Measurements from ENCODE around the gene PPDPF.

The PPDPF gene

DNA sequence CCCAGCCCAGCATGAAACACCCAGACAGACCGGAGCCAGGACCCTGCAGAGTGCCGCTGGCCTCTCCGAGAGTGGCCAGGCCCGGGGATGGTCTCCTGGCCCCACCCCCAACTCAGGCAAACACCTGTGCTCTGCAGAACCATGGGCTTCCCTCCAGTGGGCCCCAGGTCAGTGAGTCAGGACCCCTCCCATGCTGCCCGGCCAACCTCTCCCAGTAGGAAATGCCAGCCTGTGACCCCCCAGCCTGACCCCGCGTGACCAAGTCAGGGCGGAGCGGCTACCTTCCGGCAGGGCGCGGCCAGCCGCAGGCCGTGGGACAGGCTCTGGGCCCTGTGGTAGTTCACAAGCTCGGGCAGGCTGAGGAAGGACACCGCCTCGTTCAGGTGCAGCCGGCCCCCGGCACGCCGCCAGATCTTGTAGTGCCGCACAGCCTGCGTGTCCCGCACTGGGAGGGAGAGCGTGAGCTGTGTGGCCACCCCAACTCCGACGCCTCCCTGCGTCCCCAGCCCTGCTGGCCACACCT is 13.4 kb downstream of the PPDPF start:
- Histone ChIP-seq H3K4me3 (ENCODE audit: low read depth, low read length) (no peak overlapping the region), H3K36me3 (no peaks in the 10 kb centered on the region), H3K27me3 (no peaks in the 10 kb centered on the region), H3K9me3 (no peaks in the 10 kb centered on the region), H3K4me1 (peaks cover 4% of the 10 kb centered on the region)
- no peak for DNase-seq
- TF ChIP-seq, protein P1, sequence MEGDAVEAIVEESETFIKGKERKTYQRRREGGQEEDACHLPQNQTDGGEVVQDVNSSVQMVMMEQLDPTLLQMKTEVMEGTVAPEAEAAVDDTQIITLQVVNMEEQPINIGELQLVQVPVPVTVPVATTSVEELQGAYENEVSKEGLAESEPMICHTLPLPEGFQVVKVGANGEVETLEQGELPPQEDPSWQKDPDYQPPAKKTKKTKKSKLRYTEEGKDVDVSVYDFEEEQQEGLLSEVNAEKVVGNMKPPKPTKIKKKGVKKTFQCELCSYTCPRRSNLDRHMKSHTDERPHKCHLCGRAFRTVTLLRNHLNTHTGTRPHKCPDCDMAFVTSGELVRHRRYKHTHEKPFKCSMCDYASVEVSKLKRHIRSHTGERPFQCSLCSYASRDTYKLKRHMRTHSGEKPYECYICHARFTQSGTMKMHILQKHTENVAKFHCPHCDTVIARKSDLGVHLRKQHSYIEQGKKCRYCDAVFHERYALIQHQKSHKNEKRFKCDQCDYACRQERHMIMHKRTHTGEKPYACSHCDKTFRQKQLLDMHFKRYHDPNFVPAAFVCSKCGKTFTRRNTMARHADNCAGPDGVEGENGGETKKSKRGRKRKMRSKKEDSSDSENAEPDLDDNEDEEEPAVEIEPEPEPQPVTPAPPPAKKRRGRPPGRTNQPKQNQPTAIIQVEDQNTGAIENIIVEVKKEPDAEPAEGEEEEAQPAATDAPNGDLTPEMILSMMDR (IDR thresholded peaks at IDR 0.05; ENCODE audit: low read depth, low read length), result no peak

- H3K4me3 ChIP-seq (ENCODE audit: low read depth, low read length), result no peak overlapping the region
- no peaks in the 10 kb centered on the region for H3K9me3 ChIP-seq
- H3K36me3 ChIP-seq, result no peaks in the 10 kb centered on the region
- H3K27me3 ChIP-seq, result no peaks in the 10 kb centered on the region
- H3K4me1 ChIP-seq, result peaks cover 4% of the 10 kb centered on the region
- peak; percentile 22 for DNase-seq
- TF ChIP-seq, protein P1 (IDR thresholded peaks at IDR 0.05; ENCODE audit: low read depth, low read length), result no peak
Observed at GRCh38 chr20:63534427-63534830, 13.9 kb downstream of the PPDPF start.

DNA sequence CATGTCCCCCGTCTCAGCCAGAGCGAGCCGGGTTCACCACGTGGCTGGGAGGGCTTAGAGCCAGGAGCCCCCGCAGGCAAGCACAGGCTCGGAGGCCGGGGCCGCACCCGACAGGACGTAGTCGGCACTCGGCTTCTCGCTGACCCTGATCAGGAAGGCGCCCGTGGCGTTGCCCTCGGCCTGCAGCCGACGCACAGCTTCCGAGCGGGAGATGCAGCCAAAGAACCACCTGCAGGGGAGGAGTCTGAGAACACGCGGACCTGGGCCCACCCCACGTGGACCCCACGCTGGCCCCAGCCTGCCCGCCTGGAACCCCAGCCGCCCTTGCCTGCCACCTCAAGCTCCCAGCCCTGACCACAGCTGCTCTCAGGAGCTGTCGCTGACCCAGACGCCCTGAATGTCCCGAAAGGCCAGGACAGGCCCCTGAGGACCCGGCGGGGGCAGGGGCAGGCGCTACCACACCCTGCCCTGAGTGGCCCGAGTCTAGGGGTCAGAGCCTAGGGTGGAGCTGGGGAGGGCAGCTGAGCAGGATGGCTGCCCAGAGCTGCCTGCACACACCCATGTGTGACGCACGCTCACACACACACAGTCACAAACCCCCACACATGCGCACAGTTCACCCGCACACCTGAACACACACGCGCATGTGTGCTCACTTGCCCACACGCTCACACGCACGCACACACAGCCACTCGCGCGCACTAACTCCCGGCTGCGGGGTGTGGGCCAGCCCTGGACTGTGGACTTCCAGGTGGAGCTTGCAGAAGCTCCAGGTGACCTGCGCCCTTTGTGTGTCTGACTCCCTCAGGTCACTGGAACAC is 14.5 kb downstream of the PPDPF start:
- Histone ChIP-seq H3K9me3 (no peaks in the 10 kb centered on the region), H3K36me3 (no peaks in the 10 kb centered on the region), H3K4me3 (ENCODE audit: low read depth, low read length) (no peak overlapping the region), H3K27me3 (no peaks in the 10 kb centered on the region), H3K4me1 (peaks cover 6% of the 10 kb centered on the region)
- TF ChIP-seq, protein P1 (IDR thresholded peaks at IDR 0.05; ENCODE audit: low read depth, low read length), result no peak
- DNase-seq, result peak; percentile 21

DNA sequence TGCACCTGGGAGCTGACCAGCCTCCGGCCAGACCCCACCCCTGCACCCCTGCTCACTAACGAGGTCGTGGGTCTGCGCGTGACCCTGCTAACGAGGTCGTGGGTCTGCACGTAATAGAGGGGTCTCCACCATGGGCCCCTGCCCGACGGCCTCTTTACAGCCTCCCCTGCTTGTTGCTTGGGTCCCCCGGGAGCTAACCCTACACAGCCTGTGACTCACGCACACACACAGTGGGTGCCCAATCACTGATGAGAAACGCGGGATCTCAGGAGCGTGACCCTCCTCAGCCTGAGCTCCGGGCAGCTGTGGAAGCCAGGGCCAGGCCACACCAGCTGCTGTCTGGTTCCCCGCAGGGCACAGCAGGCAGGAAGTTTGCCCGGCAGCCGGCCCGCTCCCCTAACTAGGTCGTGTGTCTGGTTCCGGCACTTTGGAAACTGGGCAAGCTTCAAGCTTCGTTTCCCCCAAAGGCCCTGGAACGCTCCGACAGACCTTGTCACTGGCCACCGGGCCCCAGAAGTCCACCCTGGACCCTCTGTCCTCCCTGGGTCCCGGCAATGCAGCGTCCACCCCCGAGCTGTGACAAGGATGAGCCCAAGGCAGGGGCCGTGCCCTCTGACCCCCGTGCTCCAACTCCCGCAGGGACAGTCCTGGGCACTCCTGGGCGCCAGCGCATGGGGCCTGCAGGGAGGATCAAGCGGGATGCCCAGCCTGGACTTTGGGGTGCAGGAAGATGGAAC is 15.8 kb downstream of the PPDPF start:
- TF ChIP-seq, protein P1 (IDR thresholded peaks at IDR 0.05; ENCODE audit: low read depth, low read length), result no peak
- Histone ChIP-seq H3K9me3 (no peaks in the 10 kb centered on the region), H3K27me3 (no peaks in the 10 kb centered on the region), H3K4me3 (ENCODE audit: low read depth, low read length) (no peak overlapping the region; the same call in 1 of the 2 replicates), H3K36me3 (no peaks in the 10 kb centered on the region), H3K4me1 (peaks cover 14% of the 10 kb centered on the region)
- peak; percentile 83 for DNase-seq

- no peaks in the 10 kb centered on the region for H3K27me3 ChIP-seq
- H3K9me3 ChIP-seq, result no peaks in the 10 kb centered on the region
- TF ChIP-seq, protein P1 (IDR thresholded peaks at IDR 0.05; ENCODE audit: low read depth, low read length), result no peak
- DNase-seq, result peak; percentile 12
- peak within 1 kb of the TSS; percentile 43 for H3K4me3 ChIP-seq (ENCODE audit: low read depth, low read length)
- peaks cover 14% of the 10 kb centered on the region for H3K4me1 ChIP-seq
- H3K36me3 ChIP-seq, result no peaks in the 10 kb centered on the region
Observed at GRCh38 chr20:63536997-63537524, 16.5 kb downstream of the PPDPF start, which contains the start of gene PTK6. Gene PTK6, minus strand, starts transcription at chr20:63537376. Its CDS starts 62 bp downstream, at chr20:63537314.
